Effector CD4-positive, alpha-beta T cell (primary cell): Measurements from ENCODE around the gene NFAM1.

Experiments used
- DNase-seq: peaks from one replicate; pipeline ENCODE4 v3.0.0-alpha.2; 2020

NFAM1 gene

GRCh38 chr22:42412744-42413333, 19.4 kb downstream of the NFAM1 start:
- no peak for DNase-seq

- DNase-seq: no peak
These were observed 21.5 kb downstream of the NFAM1 start for GRCh38 chr22:42410708-42411107.

- no peak for DNase-seq
These were observed 23.2 kb downstream of the NFAM1 start for GRCh38 chr22:42408810-42409529.

GRCh38 chr22:42408276-42408675, 23.9 kb downstream of the NFAM1 start:
- DNase-seq: no peak

- DNase-seq: no peak
These were observed 27.9 kb downstream of the NFAM1 start for GRCh38 chr22:42404266-42404665.

GRCh38 chr22:42401535-42402334, 30.5 kb downstream of the NFAM1 start:
- no peak for DNase-seq

- DNase-seq: no peak
These were observed 31.2 kb downstream of the NFAM1 start for GRCh38 chr22:42400811-42401534.

- DNase-seq: no peak
These were observed 32.6 kb downstream of the NFAM1 start for GRCh38 chr22:42399315-42400271.

- no peak for DNase-seq
These were observed 34.6 kb downstream of the NFAM1 start for GRCh38 chr22:42397332-42398249.

GRCh38 chr22:42396621-42397331, 35.4 kb downstream of the NFAM1 start:
- DNase-seq: no peak

GRCh38 chr22:42389143-42389542, 43.1 kb downstream of the NFAM1 start:
- DNase-seq: no peak

GRCh38 chr22:42388130-42388797, 43.9 kb downstream of the NFAM1 start:
- DNase-seq: no peak

GRCh38 chr22:42387631-42388030, 44.6 kb downstream of the NFAM1 start:
- no peak for DNase-seq

GRCh38 chr22:42385696-42386095, 46.5 kb downstream of the NFAM1 start:
- no peak for DNase-seq

GRCh38 chr22:42384506-42384905, 47.7 kb downstream of the NFAM1 start:
- DNase-seq: no peak

GRCh38 chr22:42383851-42384417, 48.3 kb downstream of the NFAM1 start:
- no peak for DNase-seq

- no peak for DNase-seq
These were observed 48.9 kb downstream of the NFAM1 start for GRCh38 chr22:42383287-42383686.

GRCh38 chr22:42380769-42381551, 51.2 kb downstream of the NFAM1 start:
- no peak for DNase-seq
